DND-41 (cell line): Measurements from ENCODE around the gene PMIS2.

Experiments
- CTCF ChIP-seq: IDR thresholded peaks from 2 replicates; pipeline ENCODE4 v1.5.1; 2012; ENCODE audit warnings: borderline replicate concordance, low read length, moderate library complexity, mild to moderate bottlenecking; ENCODE audit not compliant: poor library complexity, severe bottlenecking; ENCODE audit errors: extremely low read depth
- EZH2 ChIP-seq: IDR thresholded peaks from 3 replicates; pipeline ENCODE4 v1.6.1; 2012; ENCODE audit warnings: borderline replicate concordance, low read depth, mild to moderate bottlenecking, moderate library complexity, low read length, inconsistent platforms; ENCODE audit not compliant: severe bottlenecking

- TF ChIP-seq EZH2: no peak
- no peak for TF ChIP-seq CTCF
Measured at GRCh38 chr19:35636651-35637050, 50.7 kb downstream of the PMIS2 start.
